ENCODE measurements around the gene GAS2L1. TPM values are rescaled to one million over a fixed set of nuclear protein-coding genes. Genes with fewer than 3 reads are reported as not detected.
A peak's percentile ranks its signal among the peaks of the same experiment; 100 is the strongest.
"Not testable (repeated sequence)": the region's sequence is repeated elsewhere in the genome, so short reads cannot be mapped to it uniquely, and the experiment has no call there.

GAS2L1 gene
- total RNA-seq, 1 donor from 2014 or later = 5.7 TPM

DNA sequence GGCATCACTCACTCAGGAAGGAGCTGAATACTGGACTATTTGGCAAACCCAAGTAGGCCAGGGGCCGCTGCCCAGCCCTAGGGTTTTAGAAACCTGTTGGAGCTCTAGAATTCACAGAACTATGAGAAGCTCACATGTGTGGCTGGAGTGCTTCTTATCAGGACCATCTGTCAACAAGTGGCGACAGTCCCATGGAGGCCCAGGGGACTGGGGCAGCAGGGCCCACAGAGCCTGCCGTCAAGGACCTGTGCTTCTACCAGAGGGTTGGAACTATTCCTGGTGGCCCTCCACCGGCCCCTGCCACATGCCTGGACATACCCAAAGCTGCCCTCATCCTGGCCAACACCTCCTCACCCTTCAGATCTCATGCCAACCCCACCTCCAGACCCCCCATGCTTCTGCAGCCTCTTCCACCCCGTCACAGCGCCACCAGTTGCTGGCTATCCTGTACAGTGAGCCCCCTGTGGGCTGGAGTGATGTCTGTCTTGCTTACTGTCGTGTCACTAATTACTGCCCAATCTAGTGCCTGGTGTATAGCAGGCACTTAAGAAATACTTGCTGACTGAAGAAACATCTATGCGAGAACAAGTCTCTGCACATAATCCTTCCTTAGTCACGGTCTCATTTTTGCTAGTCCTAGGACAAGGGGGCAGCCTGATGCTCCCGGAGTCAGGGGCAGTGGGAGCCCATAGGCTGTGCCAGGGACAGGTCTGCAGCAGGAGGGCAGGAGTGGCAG is 36.3 kb downstream of the GAS2L1 start:
- DNase-seq = no peak

DNA sequence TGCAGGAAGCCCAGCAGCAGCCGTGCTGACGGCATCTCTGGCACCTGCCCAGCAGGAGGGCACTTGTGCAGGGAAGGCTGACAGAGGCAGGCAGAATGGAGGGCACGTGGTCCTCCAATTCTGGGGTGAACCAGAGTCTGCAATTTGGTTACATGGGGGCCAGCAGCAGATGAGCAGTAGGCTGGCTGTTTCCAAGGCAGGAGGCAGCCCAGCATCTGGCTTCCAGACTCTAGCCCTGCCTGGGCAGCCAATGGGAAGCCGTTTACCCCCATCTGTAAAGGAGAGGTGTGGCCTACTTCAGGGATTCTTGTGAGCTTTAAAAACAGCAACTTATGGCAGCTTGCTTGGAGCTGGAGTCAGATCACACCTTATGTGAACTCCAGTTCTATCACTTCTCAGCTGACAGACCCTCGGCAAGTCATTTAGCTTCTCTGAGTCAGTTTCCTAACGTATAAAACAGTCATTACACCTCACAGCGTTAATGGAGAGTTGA is 36.9 kb downstream of the GAS2L1 start:
- peak; percentile 56 for DNase-seq

GRCh38 chr22:29344137-29344536 is 37.7 kb downstream of the GAS2L1 start:
- DNase-seq = no peak

- not testable (repeated sequence) for DNase-seq
These were observed 38.4 kb downstream of the GAS2L1 start for GRCh38 chr22:29344889-29345288.

- no peak for DNase-seq
These were observed 39.5 kb downstream of the GAS2L1 start for GRCh38 chr22:29345932-29346331.

GRCh38 chr22:29346659-29347058 is 40.2 kb downstream of the GAS2L1 start:
- no peak for DNase-seq

GRCh38 chr22:29348041-29348440 is 41.6 kb downstream of the GAS2L1 start:
- no peak for DNase-seq

- no peak for DNase-seq
These were observed 42.5 kb downstream of the GAS2L1 start for GRCh38 chr22:29348956-29349355.

- no peak for DNase-seq
These were observed 44.6 kb downstream of the GAS2L1 start for GRCh38 chr22:29351042-29351441.

- DNase-seq = no peak
These were observed 45.4 kb downstream of the GAS2L1 start for GRCh38 chr22:29351891-29352290.

DNA sequence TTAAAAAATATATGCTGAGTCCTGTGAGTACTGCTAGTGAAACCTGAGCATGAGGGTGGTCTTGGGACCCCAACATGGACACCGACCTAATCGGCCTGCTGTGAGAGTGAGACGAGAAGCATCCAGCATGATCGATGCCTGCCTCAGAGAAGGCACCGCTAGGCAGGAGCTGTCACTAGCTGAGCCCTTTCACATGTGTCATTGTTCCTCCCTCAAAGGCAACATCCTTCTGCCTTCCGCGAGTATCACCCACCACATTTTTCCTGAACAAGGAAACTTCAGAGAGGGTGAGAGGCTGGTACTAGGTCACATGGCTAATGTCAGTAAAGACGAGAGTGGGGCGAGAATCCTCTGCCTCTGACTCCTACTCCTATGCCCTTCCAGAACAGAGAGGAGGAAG is 46.3 kb downstream of the GAS2L1 start:
- no peak for DNase-seq

- no peak for DNase-seq
These were observed 46.8 kb downstream of the GAS2L1 start for GRCh38 chr22:29353286-29353685.

DNA sequence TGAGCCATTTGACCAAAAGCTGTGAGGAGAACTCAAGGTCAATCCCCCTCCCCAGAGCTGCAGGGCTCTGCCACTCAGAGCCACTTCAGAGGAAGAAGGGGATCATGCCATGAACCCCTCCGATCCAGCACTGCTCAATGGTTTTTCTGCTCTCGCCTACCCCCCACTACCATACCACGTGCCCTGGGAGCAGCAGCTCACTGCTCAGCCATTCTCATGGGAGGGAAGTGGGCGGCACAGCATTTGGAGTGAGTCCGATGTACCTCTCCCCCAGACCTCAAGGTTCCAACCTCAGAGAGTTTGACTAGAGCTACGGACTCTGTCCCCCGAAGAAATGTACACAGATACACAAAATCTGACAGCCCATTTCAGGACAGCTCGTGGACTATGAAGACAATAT is 47.4 kb downstream of the GAS2L1 start:
- DNase-seq = no peak

- not testable (repeated sequence) for DNase-seq
These were observed 50.9 kb downstream of the GAS2L1 start for GRCh38 chr22:29357193-29357890.

- no peak for DNase-seq
These were observed 53.0 kb downstream of the GAS2L1 start for GRCh38 chr22:29359469-29359868.

Small RNA genes within 50 kb of the gene (small RNA-seq; reads per million reads assigned to genes)
- gene MIR3653 (ENCODE audit: low replicate concordance) = not detected

Other genes starting within 250 kb of the GAS2L1 start
- 0.20 TPM for gene C22orf31, start 244.8 kb upstream of the GAS2L1 start, total RNA-seq
- 30.4 TPM for gene KREMEN1, start 233.6 kb upstream of the GAS2L1 start, total RNA-seq
- 18.5 TPM for gene EMID1, start 100.8 kb upstream of the GAS2L1 start, total RNA-seq
- gene RHBDD3, start 38.7 kb upstream of the GAS2L1 start, total RNA-seq = 9.0 TPM
- 117 TPM for gene EWSR1, start 38.4 kb upstream of the GAS2L1 start, total RNA-seq
- 0.39 TPM for gene RASL10A, start 9.0 kb downstream of the GAS2L1 start, total RNA-seq
- gene AP1B1, start 81.9 kb downstream of the GAS2L1 start, total RNA-seq = 27.0 TPM
- not detected for gene RFPL1, start 131.9 kb downstream of the GAS2L1 start, total RNA-seq
- 1.3 TPM for gene NEFH, start 173.6 kb downstream of the GAS2L1 start, total RNA-seq
- 25.4 TPM for gene THOC5, start 247.1 kb downstream of the GAS2L1 start, total RNA-seq